CD4-positive, alpha-beta memory T cell (primary cell): ENCODE data around the gene IKZF2. TPM values are rescaled to one million over a fixed set of nuclear protein-coding genes. Genes with fewer than 3 reads are reported as not detected.

ENCODE experiments used
- CTCF ChIA-PET: fragments of 350-600 bp; sonication (Branson Sonifier 250); formaldehyde crosslinking; loops from one replicate; lab custom pipeline; 2021; ENCODE audit warnings: inconsistent platforms; ENCODE audit not compliant: partially characterized antibody; lab: Charles Lee
- POLR2A ChIA-PET: fragments of 350-600 bp; sonication (Branson Sonifier 250); formaldehyde crosslinking; loops from one replicate; lab custom pipeline; 2021; ENCODE audit not compliant: partially characterized antibody; lab: Charles Lee
- DNase-seq, 5 donors: peaks; one replicate each; pipeline versions ENCODE4 v3.0.0 to v3.0.0-alpha.2; 2020 to 2022; ENCODE audit warnings: mixed read lengths in 1 of 5
- H3K27ac ChIP-seq: one replicate; pipeline ENCODE4 v1.7.0; 2013; ENCODE audit warnings: low read depth, low read length
- H3K27me3 ChIP-seq: 2 replicates; pipeline ENCODE4 v1.7.0; 2013; ENCODE audit warnings: mild to moderate bottlenecking, low read length, moderate library complexity; ENCODE audit not compliant: insufficient read depth
- H3K36me3 ChIP-seq: 2 replicates; pipeline ENCODE4 v1.7.0; 2013; ENCODE audit warnings: mild to moderate bottlenecking, low read length, moderate library complexity; ENCODE audit not compliant: insufficient read depth
- H3K4me1 ChIP-seq: 2 replicates; pipeline ENCODE4 v1.7.0; 2013; ENCODE audit warnings: mild to moderate bottlenecking, low read length, moderate library complexity; ENCODE audit not compliant: insufficient read depth
- H3K4me3 ChIP-seq, 2 donors: one replicate each; pipeline ENCODE4 v1.7.0; 2013; ENCODE audit warnings: low read length in 2 of 2, mild to moderate bottlenecking in 1 of 2
- H3K9me3 ChIP-seq, 2 donors: one replicate each; pipeline ENCODE4 v1.7.0; 2013; ENCODE audit warnings: low read length in 2 of 2, control low read depth in 1 of 2; ENCODE audit not compliant: control insufficient read depth in 1 of 2
- H3K27ac Mint-ChIP-seq, 7 donors: one replicate each; pipeline ENCODE4 v1.8.0; 2020 to 2021; ENCODE audit warnings: mixed read lengths in 7 of 7, mild to moderate bottlenecking in 6 of 7, inconsistent platforms in 3 of 7, moderate library complexity in 3 of 7
- H3K27me3 Mint-ChIP-seq, 2 donors: one replicate each; pipeline ENCODE4 v1.8.0; 2020 to 2021; ENCODE audit warnings: mixed read lengths in 2 of 2
- H3K36me3 Mint-ChIP-seq, 2 donors: one replicate each; pipeline ENCODE4 v1.8.0; 2020 to 2021; ENCODE audit warnings: mixed read lengths in 2 of 2, inconsistent platforms in 1 of 2, mild to moderate bottlenecking in 1 of 2
- H3K4me1 Mint-ChIP-seq, 4 donors: one replicate each; pipeline ENCODE4 v1.8.0; 2020 to 2021; ENCODE audit warnings: mixed read lengths in 4 of 4, mild to moderate bottlenecking in 1 of 4
- H3K4me3 Mint-ChIP-seq, 8 donors: one replicate each; pipeline ENCODE4 v1.8.0; 2020 to 2021; ENCODE audit warnings: mixed read lengths in 8 of 8, mild to moderate bottlenecking in 7 of 8, moderate library complexity in 6 of 8, inconsistent platforms in 3 of 8
- H3K9me3 Mint-ChIP-seq, 8 donors: one replicate each; pipeline ENCODE4 v1.8.0; 2020 to 2021; ENCODE audit warnings: mixed read lengths in 8 of 8, mild to moderate bottlenecking in 5 of 8, inconsistent platforms in 3 of 8, moderate library complexity in 1 of 8
- intact Hi-C: fragments of 100-400 bp; cut with micrococcal nuclease; formaldehyde crosslinking; loops from one replicate; pipeline ENCODE4 v1.15.1; 2023
- polyA plus RNA-seq, 2 donors: library from polyadenylated mRNA; unstranded; fragments of 300-500 nt; fragmentation: Illumina TruSeq; gene quantifications; one replicate each; pipeline ENCODE4 v1.2.3, GENCODE V29; 2021
- total RNA-seq, 2 experiments: library from RNA; stranded (reverse); gene quantifications; one replicate each; pipeline ENCODE4 v1.2.3, GENCODE V29; 2021

IKZF2 gene
- total and polyA plus RNA-seq, 4 experiments from 2014 or later = 0.14 to 15.0 (median 6.9) TPM

DNA sequence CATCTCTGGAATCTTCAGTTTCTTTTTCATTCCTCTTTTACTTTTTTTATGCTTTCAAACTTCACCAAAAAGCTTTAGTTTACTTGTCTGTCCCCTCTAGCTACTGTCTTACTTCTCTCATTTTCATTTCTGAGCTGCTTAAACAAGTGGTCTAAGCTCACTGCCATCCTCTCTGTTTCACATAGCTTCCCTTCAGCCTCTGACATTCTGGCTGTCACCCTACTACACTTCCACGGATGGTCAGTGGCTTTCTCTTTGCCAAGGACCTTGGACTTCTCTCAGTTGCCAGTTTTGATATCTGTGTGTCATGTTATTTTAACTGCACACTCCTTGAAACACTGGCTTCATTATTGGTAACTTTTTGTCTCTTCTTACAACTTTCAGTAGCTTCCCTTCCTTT, 176.1 kb downstream of the IKZF2 start:
- Mint-ChIP-seq H3K36me3 (no peaks in the 10 kb centered on the region), H3K27ac (no peak overlapping the region), H3K4me1 (peaks cover 0 to 6% (median 3%) of the 10 kb centered on the region in 4 donors), H3K9me3 (peaks cover 0 to 3% (median 0%) of the 10 kb centered on the region in 8 donors), H3K4me3 (no peak overlapping the region), H3K27me3 (peaks cover 0 to 3% of the 10 kb centered on the region in 2 donors)
- Histone ChIP-seq H3K4me3 (no peak overlapping the region), H3K36me3 (no peaks in the 10 kb centered on the region), H3K27me3 (no peaks in the 10 kb centered on the region), H3K4me1 (no peaks in the 10 kb centered on the region), H3K27ac (no peak overlapping the region), H3K9me3 (no peaks in the 10 kb centered on the region)
- ChIA-PET POLR2A (no interaction called here), CTCF (no interaction called here)
- intact Hi-C loops = no loop called here
- DNase-seq = no peak

DNA sequence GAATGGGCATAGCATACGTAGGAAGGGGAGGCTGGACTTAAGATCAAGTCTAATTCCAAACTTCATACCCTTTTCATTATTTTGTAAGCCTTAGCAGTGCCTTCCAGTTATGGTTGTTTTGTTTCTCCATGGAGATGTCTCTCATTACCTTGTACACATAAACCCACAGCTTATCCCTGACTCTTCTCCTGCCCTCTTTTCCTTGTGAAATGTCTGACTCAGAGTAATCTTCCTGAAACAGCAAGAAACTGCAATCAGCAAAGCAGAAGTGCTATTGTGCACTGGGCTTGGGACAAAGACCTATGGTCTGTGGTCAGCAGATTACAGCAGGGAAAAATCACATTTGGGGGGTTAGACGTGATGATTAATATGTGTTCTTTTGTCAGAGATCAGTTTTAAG, 176.7 kb downstream of the IKZF2 start:
- Histone ChIP-seq H3K4me1 (no peaks in the 10 kb centered on the region), H3K27me3 (no peaks in the 10 kb centered on the region), H3K36me3 (no peaks in the 10 kb centered on the region), H3K27ac (no peak overlapping the region), H3K9me3 (no peaks in the 10 kb centered on the region), H3K4me3 (no peak overlapping the region)
- POLR2A ChIA-PET = no interaction called here
- Mint-ChIP-seq H3K4me1 (peaks cover 0 to 2% (median under 1%) of the 10 kb centered on the region in 4 donors), H3K9me3 (peaks cover 0 to 3% (median 0%) of the 10 kb centered on the region in 8 donors), H3K36me3 (no peaks in the 10 kb centered on the region), H3K27ac (no peak overlapping the region), H3K27me3 (peaks cover 0 to 3% of the 10 kb centered on the region in 2 donors), H3K4me3 (no peak overlapping the region)
- CTCF ChIA-PET = no interaction called here
- intact Hi-C loops = no loop called here
- no peak for DNase-seq

- intact Hi-C loops = no loop called here
- H3K4me1 Mint-ChIP-seq = peaks cover 0 to 2% (median 0%) of the 10 kb centered on the region in 4 donors
- no peaks in the 10 kb centered on the region for H3K36me3 ChIP-seq
Observed at GRCh38 chr2:212973347-212973746, 178.1 kb downstream of the IKZF2 start.

DNA sequence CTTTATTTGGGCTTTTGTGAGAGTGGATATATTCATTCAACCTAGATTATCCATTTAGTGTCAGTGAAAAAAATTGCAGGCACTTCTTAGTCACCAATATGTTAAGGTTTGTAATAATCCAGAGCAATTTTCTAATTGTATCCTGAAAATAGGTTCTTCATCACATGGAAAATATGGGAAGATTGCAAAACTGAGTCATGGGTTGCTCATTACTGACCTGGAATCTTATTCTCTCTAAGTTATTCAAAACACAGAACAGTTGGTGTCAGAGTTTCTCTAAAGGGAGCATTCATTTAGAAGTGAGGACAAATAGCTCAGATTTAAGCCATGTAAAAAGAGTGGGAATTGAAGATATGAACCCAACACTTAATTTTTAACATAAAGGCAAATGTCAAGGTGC, 181.3 kb downstream of the IKZF2 start:
- no peak overlapping the region for H3K27ac Mint-ChIP-seq
- H3K4me1 ChIP-seq = no peaks in the 10 kb centered on the region
- no peaks in the 10 kb centered on the region for H3K36me3 Mint-ChIP-seq
- CTCF ChIA-PET = no interaction called here
- no peak for DNase-seq
- peaks cover 0 to 5% (median under 1%) of the 10 kb centered on the region in 4 donors for H3K4me1 Mint-ChIP-seq
- H3K27ac ChIP-seq = no peak overlapping the region
- no peaks in the 10 kb centered on the region for H3K27me3 Mint-ChIP-seq
- no peak overlapping the region for H3K4me3 Mint-ChIP-seq
- H3K9me3 ChIP-seq = no peaks in the 10 kb centered on the region
- H3K9me3 Mint-ChIP-seq = no peaks in the 10 kb centered on the region
- intact Hi-C loops = no loop called here
- H3K36me3 ChIP-seq = no peaks in the 10 kb centered on the region
- H3K4me3 ChIP-seq = no peak overlapping the region
- H3K27me3 ChIP-seq = no peaks in the 10 kb centered on the region
- POLR2A ChIA-PET = no interaction called here

More at GRCh38 chr2:212973347-212973746, 178.1 kb downstream of the IKZF2 start:
- Mint-ChIP-seq H3K27me3 (peaks cover 0 to 3% of the 10 kb centered on the region in 2 donors), H3K36me3 (no peaks in the 10 kb centered on the region), H3K27ac (no peak overlapping the region), H3K9me3 (peaks cover 0 to 3% (median 0%) of the 10 kb centered on the region in 8 donors), H3K4me3 (no peak overlapping the region)
- no peak overlapping the region for H3K27ac ChIP-seq
- DNase-seq = no peak
- no peaks in the 10 kb centered on the region for H3K4me1 ChIP-seq
- H3K4me3 ChIP-seq = no peak overlapping the region
- no peaks in the 10 kb centered on the region for H3K9me3 ChIP-seq
- ChIA-PET POLR2A (no interaction called here), CTCF (no interaction called here)
- no peaks in the 10 kb centered on the region for H3K27me3 ChIP-seq

DNA sequence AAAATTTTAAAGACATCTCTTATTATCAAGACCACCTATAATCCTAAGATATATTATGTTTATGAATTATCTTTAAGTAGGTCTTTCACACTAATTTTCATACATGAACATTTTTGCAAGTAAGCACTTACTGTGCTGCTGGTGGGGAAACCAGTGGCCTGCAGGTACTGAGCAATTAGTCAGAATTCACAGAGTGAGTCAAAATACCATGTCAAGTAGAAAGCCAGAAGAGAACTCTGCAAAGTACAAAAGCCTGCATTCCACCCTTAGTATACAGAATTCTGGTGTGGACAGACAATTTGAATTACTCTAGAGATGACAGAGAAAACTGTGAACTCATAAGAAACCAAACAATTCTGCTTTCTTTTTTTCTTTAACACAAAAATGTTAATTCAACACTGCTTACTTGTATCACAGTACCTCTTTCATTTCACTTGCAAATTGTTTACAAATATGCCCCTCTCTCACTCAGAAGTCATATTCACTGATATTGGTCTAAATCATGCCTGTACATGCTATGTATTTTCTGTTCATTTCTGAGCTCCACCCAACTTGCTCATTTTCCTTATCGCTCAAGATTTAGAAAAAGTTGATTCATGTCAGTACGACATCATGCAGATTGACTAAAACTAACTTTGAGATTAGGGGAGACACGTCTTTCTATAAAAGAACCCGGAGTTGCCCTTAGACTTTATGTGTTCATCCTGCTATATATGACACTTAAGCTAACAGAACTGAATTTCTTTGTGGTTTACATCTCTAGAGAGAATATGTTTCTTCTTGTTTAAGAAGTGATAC, 182.9 kb downstream of the IKZF2 start:
- Histone ChIP-seq H3K4me1 (no peaks in the 10 kb centered on the region), H3K27ac (no peak overlapping the region), H3K27me3 (no peaks in the 10 kb centered on the region), H3K36me3 (no peaks in the 10 kb centered on the region), H3K9me3 (no peaks in the 10 kb centered on the region), H3K4me3 (no peak overlapping the region)
- no peaks in the 10 kb centered on the region for H3K27me3 Mint-ChIP-seq
- H3K27ac Mint-ChIP-seq = peak overlapping the region in 2 of 7 donors; percentile 3 to 41
- CTCF ChIA-PET = interaction anchor here (1.2 kb wide), 1 partner anchor 10 kb away, joined by 6 read pairs; no protein-coding TSS in a partner anchor
- H3K36me3 Mint-ChIP-seq = no peaks in the 10 kb centered on the region
- intact Hi-C loops = no loop called here
- POLR2A ChIA-PET = no interaction called here
- no peaks in the 10 kb centered on the region for H3K9me3 Mint-ChIP-seq
- H3K4me1 Mint-ChIP-seq = peaks cover 0 to 5% (median under 1%) of the 10 kb centered on the region in 4 donors
- DNase-seq = no peak
- no peak overlapping the region for H3K4me3 Mint-ChIP-seq

- no peaks in the 10 kb centered on the region for H3K36me3 Mint-ChIP-seq
- ChIA-PET POLR2A (no interaction called here), CTCF (interaction anchor here (1.1 kb wide), 1 partner anchor 9 kb away, joined by 3 read pairs; no protein-coding TSS in a partner anchor)
- peaks cover 0 to 1% of the 10 kb centered on the region in 2 donors for H3K27me3 Mint-ChIP-seq
- Histone ChIP-seq H3K4me3 (no peak overlapping the region), H3K4me1 (no peaks in the 10 kb centered on the region), H3K36me3 (no peaks in the 10 kb centered on the region), H3K9me3 (no peaks in the 10 kb centered on the region), H3K27ac (no peak overlapping the region), H3K27me3 (no peaks in the 10 kb centered on the region)
- DNase-seq = no peak
- H3K4me3 Mint-ChIP-seq = no peak overlapping the region
- H3K4me1 Mint-ChIP-seq = peaks cover 0 to 5% (median under 1%) of the 10 kb centered on the region in 4 donors
- peaks cover 0 to 3% (median 0%) of the 10 kb centered on the region in 8 donors for H3K9me3 Mint-ChIP-seq
- intact Hi-C loops = no loop called here
- peak overlapping the region in 1 of 7 donors; percentile 39 for H3K27ac Mint-ChIP-seq
Observed at GRCh38 chr2:212966884-212967283, 184.5 kb downstream of the IKZF2 start.

DNA sequence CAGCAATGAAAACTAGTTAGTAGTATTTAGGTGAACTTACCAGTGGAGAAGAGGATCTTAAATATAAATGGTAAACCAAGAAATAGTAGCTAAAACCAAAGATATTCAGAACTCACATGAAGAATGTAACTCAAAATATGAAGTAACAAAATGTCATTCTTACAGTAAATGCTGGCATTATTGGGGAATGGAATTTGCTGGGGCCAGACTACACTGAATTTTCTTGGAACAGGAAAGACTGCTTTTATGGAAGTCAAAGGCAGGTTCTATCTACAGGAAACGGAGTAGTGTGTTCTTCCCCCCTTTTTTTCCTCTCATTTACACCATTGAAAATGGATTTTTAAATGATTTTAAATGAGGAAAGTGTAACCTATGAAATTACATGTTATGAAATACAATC, 188.7 kb downstream of the IKZF2 start:
- Histone ChIP-seq H3K9me3 (no peaks in the 10 kb centered on the region), H3K27me3 (no peaks in the 10 kb centered on the region), H3K4me1 (peaks cover 9% of the 10 kb centered on the region), H3K36me3 (no peaks in the 10 kb centered on the region), H3K4me3 (no peak overlapping the region), H3K27ac (no peak overlapping the region)
- peaks cover 0 to 3% (median 0%) of the 10 kb centered on the region in 8 donors for H3K9me3 Mint-ChIP-seq
- intact Hi-C loops = no loop called here
- POLR2A ChIA-PET = no interaction called here
- H3K36me3 Mint-ChIP-seq = no peaks in the 10 kb centered on the region
- CTCF ChIA-PET = no interaction called here
- no peak overlapping the region for H3K4me3 Mint-ChIP-seq
- H3K27ac Mint-ChIP-seq = no peak overlapping the region
- peaks cover 8 to 25% (median 17%) of the 10 kb centered on the region in 4 donors for H3K4me1 Mint-ChIP-seq
- peaks cover 0 to 1% of the 10 kb centered on the region in 2 donors for H3K27me3 Mint-ChIP-seq
- no peak for DNase-seq
